ENCODE measurements around the gene AP4B1. TPM values are rescaled to one million over a fixed set of nuclear protein-coding genes. Genes with fewer than 3 reads are reported as not detected.

AP4B1 gene
- total and polyA plus RNA-seq, 2 of the 13 experiments (the other 11 are each of a cell fraction or from before 2014, with no cell fraction given): 8.5 to 12.0 TPM

DNA sequence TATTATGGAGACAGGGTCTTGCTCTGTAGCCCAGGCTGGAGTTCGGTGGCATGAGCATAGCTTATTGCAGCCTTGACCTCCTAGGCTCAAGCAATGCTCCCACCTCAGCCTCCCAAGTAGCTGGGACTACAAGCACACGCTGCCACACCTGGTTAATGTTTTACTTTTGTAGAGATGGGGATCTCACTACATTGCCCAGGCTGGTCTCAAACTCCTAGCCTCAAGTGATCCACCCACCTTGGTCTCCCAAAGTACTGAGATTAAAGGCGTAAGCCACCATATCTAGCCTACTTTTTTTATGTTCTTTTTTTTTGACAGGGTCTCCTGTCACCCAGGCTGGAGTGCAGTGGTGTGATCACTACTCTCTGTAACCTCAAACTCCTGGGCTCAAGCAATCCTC lies 11.3 kb downstream of the AP4B1 start:
- Histone ChIP-seq H3K79me2 (ENCODE audit: insufficient read depth, low read length) (no peaks in the 10 kb centered on the region), H2AFZ (ENCODE audit: low read length) (no peak overlapping the region), H3K27me3 (ENCODE audit: control insufficient read depth in 1 of 2, insufficient read depth in 2 of 2, low read length in 2 of 2) (no peaks in the 10 kb centered on the region), H3K9me3 (ENCODE audit: low read length) (no peaks in the 10 kb centered on the region), H3K4me2 (ENCODE audit: low read depth, low read length) (no peak overlapping the region), H4K20me1 (ENCODE audit: insufficient read depth, low read length) (no peaks in the 10 kb centered on the region), H3K4me1 (ENCODE audit: insufficient read depth, low read length) (no peaks in the 10 kb centered on the region), H3K36me3 (replicated peaks in 1 of 2; ENCODE audit: control insufficient read depth in 1 of 2, insufficient read depth in 2 of 2, low read length in 2 of 2) (peaks cover 3 to 21% of the 10 kb centered on the region in 2 experiments; a peak in 3 of 5 replicates), H3K27ac (ENCODE audit: extremely low read length, insufficient read depth, low read length) (no peak overlapping the region), H3K9ac (ENCODE audit: insufficient read depth, low read depth, low read length) (no peak overlapping the region), H3K4me3 (replicated peaks in 1 of 3; ENCODE audit: insufficient read depth in 1 of 3, low read depth in 2 of 3, low read length in 3 of 3) (no peak overlapping the region)
- in situ Hi-C loops (cut with HindIII; ENCODE audit: extremely low pct_ligation_motif_present, low pct_unique_long_range_greater_than_20kb) (no loop called here), intact Hi-C loops (cut with micrococcal nuclease; ENCODE audit: unreplicated experiment) (no loop called here)
- 83% methylated on average over 3 of the region's 3 CpGs for WGBS (ENCODE audit: low lambda C conversion rate)
- ATAC-seq: no peak
- no peak for DNase-seq (ENCODE audit: low spot score)
- peak; percentile 92 for TF ChIP-seq ZNF121 (CRISPR knock-in tag; IDR thresholded peaks at IDR 0.05)
- no peak for TF ChIP-seq MBNL3 (CRISPR knock-in tag; conservative IDR thresholded peaks at IDR 0.05)
- ChIA-PET POLR2A (no interaction called here), CTCF (ENCODE audit: low intra/inter-chr PET ratio, low total read pairs) (no interaction called here)
- FAIRE-seq: no peak
- BruUV-seq (replicated peaks): no TSS peak

- 97% methylated on average over 11 of the region's 11 CpGs for WGBS (ENCODE audit: low lambda C conversion rate)
- ChIA-PET CTCF (ENCODE audit: low intra/inter-chr PET ratio, low total read pairs) (no interaction called here), POLR2A (no interaction called here)
- H3K9me3 ChIP-seq (ENCODE audit: low read length): no peaks in the 10 kb centered on the region
- no peaks in the 10 kb centered on the region for H3K79me2 ChIP-seq (ENCODE audit: insufficient read depth, low read length)
- in situ Hi-C loops (cut with HindIII; ENCODE audit: extremely low pct_ligation_motif_present, low pct_unique_long_range_greater_than_20kb) (no loop called here), intact Hi-C loops (cut with micrococcal nuclease; ENCODE audit: unreplicated experiment) (no loop called here)
- no peak overlapping the region for H3K4me2 ChIP-seq (ENCODE audit: low read depth, low read length)
- ATAC-seq (no peak), FAIRE-seq (no peak), DNase-seq (ENCODE audit: low spot score) (no peak)
- H3K4me1 ChIP-seq (ENCODE audit: insufficient read depth, low read length): no peaks in the 10 kb centered on the region
- H3K9ac ChIP-seq (ENCODE audit: insufficient read depth, low read depth, low read length): no peak overlapping the region
- H3K4me3 ChIP-seq (replicated peaks in 1 of 3; ENCODE audit: insufficient read depth in 1 of 3, low read depth in 2 of 3, low read length in 3 of 3): no peak overlapping the region
- no peaks in the 10 kb centered on the region for H4K20me1 ChIP-seq (ENCODE audit: insufficient read depth, low read length)
- no peak overlapping the region for H3K27ac ChIP-seq (ENCODE audit: extremely low read length, insufficient read depth, low read length)
- H3K27me3 ChIP-seq (ENCODE audit: control insufficient read depth in 1 of 2, insufficient read depth in 2 of 2, low read length in 2 of 2): no peaks in the 10 kb centered on the region
- no peak overlapping the region for H2AFZ ChIP-seq (ENCODE audit: low read length)
- peaks cover 3 to 13% of the 10 kb centered on the region in 2 experiments; a peak in 2 of 5 replicates for H3K36me3 ChIP-seq (replicated peaks in 1 of 2; ENCODE audit: control insufficient read depth in 1 of 2, insufficient read depth in 2 of 2, low read length in 2 of 2)
- BruUV-seq (replicated peaks): no TSS peak
- no peak for TF ChIP-seq ZNF160 (CRISPR knock-in tag; IDR thresholded peaks at IDR 0.05)
- no peak for TF ChIP-seq POGK (CRISPR knock-in tag; conservative IDR thresholded peaks at IDR 0.05)
- TF ChIP-seq THRA (CRISPR knock-in tag; IDR thresholded peaks at IDR 0.05; ENCODE audit: borderline replicate concordance): no peak
- TF ChIP-seq SSRP1 (CRISPR knock-in tag; IDR thresholded peaks at IDR 0.05): no peak
- TF ChIP-seq TEAD2 (CRISPR knock-in tag; IDR thresholded peaks at IDR 0.05): no peak
- no peak for TF ChIP-seq SALL2 (CRISPR knock-in tag; IDR thresholded peaks at IDR 0.05)
- TF ChIP-seq MBD4 (IDR thresholded peaks at IDR 0.05; ENCODE audit: borderline replicate concordance, low read length): no peak
- TF ChIP-seq ZNF552 (CRISPR knock-in tag; IDR thresholded peaks at IDR 0.05; ENCODE audit: borderline replicate concordance): no peak
- no peak for TF ChIP-seq ZNF292 (CRISPR knock-in tag; IDR thresholded peaks at IDR 0.05; ENCODE audit: borderline replicate concordance, low read depth)
- TF ChIP-seq ZNF784 (CRISPR knock-in tag; IDR thresholded peaks at IDR 0.05; ENCODE audit: borderline replicate concordance): no peak
- TF ChIP-seq ARID3A (IDR thresholded peaks at IDR 0.05; ENCODE audit: low read depth, low read length): no peak
These were observed 12.9 kb downstream of the AP4B1 start for GRCh38 chr1:113891631-113892220.

Measured in HepG2 (cell line).